GM12878 (cell line): Measurements from ENCODE around the gene LGALS4. TPM values are rescaled to one million over a fixed set of nuclear protein-coding genes. Genes with fewer than 3 reads are reported as not detected.
A peak's percentile ranks its signal among the peaks of the same experiment; 100 is the strongest.

Experiments used
- ATAC-seq: fragments of 200-7000 bp; cut with Tn5 transposase; 3 replicates; pipeline ENCODE4 v1.9.1; 2020; ENCODE audit warnings: mild to moderate bottlenecking, moderate library complexity
- BruUV-seq: library from RNA; stranded (reverse); fragments of 400-500 nt; replicated peaks from 2 replicates; lab custom pipeline; 2021; lab: Mats Ljungman, UMichigan
- CTCF ChIA-PET: fragments of 300-600 bp; sonication (Branson Sonifier 250); formaldehyde crosslinking; extraction: SDS; loops from one replicate; lab custom pipeline; 2021; ENCODE audit warnings: inconsistent platforms; lab: Yijun Ruan, JAX
- POLR2A ChIA-PET: fragments of 350-600 bp; formaldehyde crosslinking; extraction: SDS; loops from one replicate; lab custom pipeline; 2021; ENCODE audit warnings: inconsistent platforms; lab: Charles Lee
- RAD21 ChIA-PET: fragments of 300-600 bp; sonication (Branson Sonifier 250); formaldehyde crosslinking; loops from one replicate; lab custom pipeline; 2023; ENCODE audit warnings: antibody characterized with exemption; ENCODE audit not compliant: unreplicated experiment; lab: Charles Lee
- SMC1A ChIA-PET: fragments of 300-600 bp; sonication (Branson Sonifier 250); formaldehyde crosslinking; loops from one replicate; lab custom pipeline; 2023; ENCODE audit not compliant: unreplicated experiment, uncharacterized antibody; lab: Charles Lee
- DNase-seq: peaks from one replicate; pipeline ENCODE4 v3.0.0-alpha.2; 2011; ENCODE audit warnings: low read depth, low spot score
- FAIRE-seq: peaks from 3 replicates; lab custom pipeline; 2011; peaks lifted over from hg19 to GRCh38; lab: Jason Lieb, UNC
- H2AFZ ChIP-seq: 2 replicates; pipeline ENCODE4 v1.6.0; 2011; ENCODE audit warnings: low read depth, low read length, control low read depth; ENCODE audit not compliant: control insufficient read depth
- H3K27ac ChIP-seq: 2 replicates; pipeline ENCODE4 v1.5.1; 2011; ENCODE audit warnings: control low read depth; ENCODE audit not compliant: control insufficient read depth, insufficient read depth
- H3K27me3 ChIP-seq, 2 experiments: replicated peaks in 1 of 2; 2 replicates each; pipeline versions ENCODE4 v1.6.0 to v1.6.1; 2011; ENCODE audit warnings: low read length in 1 of 2; ENCODE audit not compliant: control insufficient read depth in 2 of 2, insufficient read depth in 2 of 2
- H3K36me3 ChIP-seq, 2 experiments: 2 replicates each; pipeline ENCODE4 v1.5.1; 2011; ENCODE audit warnings: low read length in 1 of 2; ENCODE audit not compliant: control insufficient read depth in 2 of 2, insufficient read depth in 2 of 2
- H3K4me1 ChIP-seq: 2 replicates; pipeline ENCODE4 v1.6.1; 2011; ENCODE audit warnings: mild to moderate bottlenecking, low read length, moderate library complexity, mixed read lengths; ENCODE audit not compliant: control insufficient read depth, insufficient read depth
- H3K4me2 ChIP-seq: 2 replicates; pipeline ENCODE4 v1.6.0; 2011; ENCODE audit warnings: control low read depth; ENCODE audit not compliant: control insufficient read depth, insufficient read depth
- H3K4me3 ChIP-seq: fragments of 200-600 bp; sonication (generic); 2 replicates; pipeline ENCODE4 v1.5.1; 2016
- H3K79me2 ChIP-seq: 2 replicates; pipeline ENCODE4 v1.6.0; 2011; ENCODE audit warnings: low read length; ENCODE audit not compliant: control insufficient read depth, insufficient read depth
- H3K9ac ChIP-seq: 2 replicates; pipeline ENCODE4 v1.8.0; 2011; ENCODE audit warnings: low read length, control low read depth, mixed read lengths; ENCODE audit not compliant: control insufficient read depth, insufficient read depth
- H3K9me3 ChIP-seq: replicated peaks from 3 replicates; pipeline ENCODE4 v1.5.1; 2011; ENCODE audit warnings: mild to moderate bottlenecking, low read length; ENCODE audit not compliant: control insufficient read depth, insufficient read depth
- H4K20me1 ChIP-seq: 2 replicates; pipeline ENCODE4 v1.6.0; 2011; ENCODE audit not compliant: control insufficient read depth, insufficient read depth
- BCLAF1 ChIP-seq: fragments of 450-650 bp; IDR thresholded peaks from 2 replicates; pipeline ENCODE4 v1.6.1; 2017; ENCODE audit warnings: antibody characterized with exemption, mild to moderate bottlenecking, moderate library complexity
- E4F1 ChIP-seq: fragments of 450-650 bp; IDR thresholded peaks from 2 replicates; pipeline ENCODE4 v1.6.1; 2018; ENCODE audit warnings: borderline replicate concordance, mild to moderate bottlenecking; ENCODE audit not compliant: partially characterized antibody
- ELK1 ChIP-seq: IDR thresholded peaks from 2 replicates; pipeline ENCODE4 v1.6.1; 2012; ENCODE audit warnings: low read depth, low read length, improper control_type of control experiment
- IRF5 ChIP-seq: fragments of 450-650 bp; IDR thresholded peaks from 2 replicates; pipeline ENCODE4 v1.6.1; 2017; ENCODE audit warnings: borderline replicate concordance
- MLLT1 ChIP-seq: fragments of 450-650 bp; IDR thresholded peaks from 2 replicates; pipeline ENCODE4 v1.6.1; 2016; ENCODE audit warnings: mild to moderate bottlenecking
- USF2 ChIP-seq: IDR thresholded peaks from 2 replicates; pipeline ENCODE4 v1.6.1; 2011; ENCODE audit warnings: low read depth, low read length, improper control_type of control experiment, borderline replicate concordance
- WGBS: methylation state at CpG from one replicate; pipeline ENCODE4 v1.1.6; 2016; ENCODE audit warnings: low lambda C conversion rate; ENCODE audit not compliant: insufficient replicate concordance, insufficient coverage; ENCODE audit errors: missing lambda C conversion rate; 5-methylcytosine and 5-hydroxymethylcytosine counted together
- in situ Hi-C: fragments of 300-500 bp; cut with MboI; formaldehyde crosslinking; loops from 9 replicates; pipeline ENCODE4 v1.14.3; 2018; ENCODE audit warnings: mixed read lengths
- intact Hi-C: fragments of 100-400 bp; cut with micrococcal nuclease; formaldehyde crosslinking; loops from one replicate; pipeline ENCODE4 v1.14.2; 2022; ENCODE audit not compliant: unreplicated experiment
- polyA plus RNA-seq, 11 experiments: library from polyadenylated mRNA; depleted of rRNA in 4 of 11; unstranded in 6 of 11; stranded (reverse) in 5 of 11; fragments of >200 nt; fragmentation: Nextera tagmentation in 4 of 11; fragmentation: Illumina TruSeq in 1 of 11; extraction: Ambion mirVana in 4 of 11; extraction: Trizol in 1 of 11; gene quantifications; 1 replicate in 1 of 11; 2 replicates in 10 of 11; pipeline versions ENCODE4 v1.2.1 to v1.2.3, GENCODE V29; 2011 to 2016; ENCODE audit warnings: inconsistent platforms in 2 of 11, missing spikeins in 2 of 11, low read depth in 1 of 11
- total RNA-seq, 4 experiments: library from RNA; depleted of rRNA in 3 of 4; stranded (reverse); fragments of >200 nt in 3 of 4; fragmentation: Illumina TruSeq in 1 of 4; extraction: Trizol in 1 of 4; gene quantifications; 2 replicates each; pipeline versions ENCODE4 v1.2.1 to v1.2.3, GENCODE V29; 2013 to 2021

LGALS4 gene
- total and polyA plus RNA-seq, 10 of the 15 experiments (the other 5 are each of a cell fraction or from before 2014, with no cell fraction given): 0.13 to 2.1 (median 0.26) TPM; not detected in 4

- no peak for ATAC-seq
- Histone ChIP-seq H4K20me1 (peaks cover 3% of the 10 kb centered on the region; the same call in 1 of the 2 replicates), H3K27ac (peak overlapping the region; percentile 91; the same call in 1 of the 2 replicates), H3K4me3 (peak overlapping the region; percentile 96), H3K9me3 (no peaks in the 10 kb centered on the region), H3K9ac (peak overlapping the region; percentile 92), H3K79me2 (peaks cover 14% of the 10 kb centered on the region), H3K4me1 (peaks cover 22% of the 10 kb centered on the region), H3K36me3 (no peaks in the 10 kb centered on the region), H2AFZ (no peak overlapping the region), H3K27me3 (no peaks in the 10 kb centered on the region), H3K4me2 (peak overlapping the region; percentile 77)
- FAIRE-seq: no peak
- SMC1A ChIA-PET: interaction anchor here (1.0 to 4.5 kb wide), 6 partner anchors 10 to 235 kb away, joined by 3 to 44 read pairs (median 8); partner anchors contain the start of genes EIF3K and RINL
- no peak for DNase-seq
- RAD21 ChIA-PET: interaction anchor here (0.7 to 3.6 kb wide), 7 partner anchors 8 to 309 kb away, joined by 3 to 47 read pairs (median 5); partner anchors contain the start of genes ACTN4 and RINL
- BruUV-seq: no TSS peak
- TF ChIP-seq IRF5: no peak
- no peak for TF ChIP-seq ELK1
- TF ChIP-seq BCLAF1: no peak
- TF ChIP-seq USF2: no peak
- TF ChIP-seq E4F1: no peak
- peak; percentile 95 for TF ChIP-seq MLLT1
- CTCF ChIA-PET: interaction anchor here (0.6 to 2.2 kb wide), 8 partner anchors 10 to 622 kb away, joined by 3 to 21 read pairs (median 7); partner anchors contain the start of genes ECH1, MRPS12 and SARS2
- WGBS: 78% methylated on average over 17 of the region's 17 CpGs
- intact Hi-C loops: no loop called here
- POLR2A ChIA-PET: interaction anchor here (0.5 to 4.4 kb wide), 10 partner anchors 12 to 219 kb away, joined by 3 to 144 read pairs (median 4); partner anchors contain the start of genes ACTN4, ECH1, NFKBIB and SIRT2
- in situ Hi-C loops: no loop called here
Measured at GRCh38 chr19:38853214-38853613, 40.5 kb upstream of the LGALS4 start.
